Lower lobe of right lung (tissue), 2 donors: ENCODE data around the gene ALKBH3. TPM values are rescaled to one million over a fixed set of nuclear protein-coding genes. Genes with fewer than 3 reads are reported as not detected.
A peak's percentile ranks its signal among the peaks of the same experiment; 100 is the strongest.

Experiments
- ATAC-seq, 2 donors: fragments of 200-7000 bp; cut with Tn5 transposase; one replicate each; pipeline ENCODE4 v1.9.1; 2020 to 2022; ENCODE audit warnings: mild to moderate bottlenecking in 2 of 2, moderate library complexity in 2 of 2
- DNase-seq: peaks from one replicate; pipeline ENCODE4 v3.0.0-alpha.2; 2020
- H3K27ac ChIP-seq: fragments of 200-600 bp; one replicate; pipeline ENCODE4 v1.8.0; 2022
- H3K27me3 ChIP-seq: fragments of 200-600 bp; one replicate; pipeline ENCODE4 v1.8.0; 2022; ENCODE audit warnings: low read depth
- H3K36me3 ChIP-seq: fragments of 200-600 bp; one replicate; pipeline ENCODE4 v1.8.0; 2022; ENCODE audit warnings: mild to moderate bottlenecking
- H3K4me1 ChIP-seq: fragments of 200-600 bp; one replicate; pipeline ENCODE4 v1.8.0; 2022
- H3K4me3 ChIP-seq: fragments of 200-600 bp; one replicate; pipeline ENCODE4 v1.8.0; 2022; ENCODE audit warnings: mild to moderate bottlenecking
- H3K9me3 ChIP-seq: fragments of 200-600 bp; one replicate; pipeline ENCODE4 v1.8.0; 2022
- intact Hi-C: fragments of 100-400 bp; cut with DNase I; formaldehyde crosslinking; loops from one replicate; pipeline ENCODE4 v1.11.0; 2022
- long read RNA-seq: library from polyadenylated mRNA; unstranded; transcript quantifications from one replicate; pipeline ENCODE4 v2.0.0, GENCODE V29; 2021
- total RNA-seq: library from RNA; stranded (reverse); fragmentation: NEBNext Ultra II Directional; extraction: Animal tissue kit (Norgen Biotek cat#: 25700); gene quantifications from one replicate; pipeline ENCODE4 v1.2.1, GENCODE V29; 2021
- TF ChIP-seq, protein P1 (sequence below): fragments of 200-600 bp; IDR thresholded peaks from one replicate; pipeline ENCODE4 v1.8.0; 2022; ENCODE audit warnings: antibody characterized with exemption, mild to moderate bottlenecking
- donor health status: DM: no; HTN: yes; CAD: no; lungs with severe emphysema.

ALKBH3 gene
- total RNA-seq: 26.5 TPM
- long read RNA-seq, transcript ALKBH3-201 (10 exons, 1,474 nt): major isoform, 8 of 14 reads
- long read RNA-seq, partial matches to known transcripts: 1 of 14 reads
- long read RNA-seq, other reads (novel, unspliced or antisense): 5 of 14 reads

DNA sequence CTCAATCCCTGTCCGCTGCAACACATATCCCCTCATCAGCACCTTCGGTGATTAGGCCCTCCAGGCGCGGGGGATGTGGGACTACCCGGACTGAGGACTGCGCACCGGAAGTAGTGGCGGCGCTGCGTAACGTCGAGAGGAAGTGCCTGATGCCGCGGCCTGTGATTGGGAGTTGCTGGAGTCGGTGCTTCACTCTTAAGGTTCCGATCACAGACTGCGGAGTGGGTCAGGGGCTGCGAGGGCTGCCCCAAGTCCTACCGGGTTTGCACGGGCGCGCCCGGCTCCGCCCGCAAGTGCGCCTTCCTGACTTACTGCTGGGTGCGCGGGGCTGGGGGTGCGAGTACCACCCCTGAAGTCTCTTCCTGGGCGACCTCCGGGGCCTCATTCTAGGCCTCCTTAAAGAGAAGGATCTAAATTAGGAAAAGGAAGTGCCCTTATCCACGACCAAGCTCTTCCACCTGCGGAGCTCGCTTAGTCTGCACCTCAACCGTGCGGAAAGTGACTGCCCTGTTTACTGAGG lies at the start of gene ALKBH3:
ALKBH3 (plus strand) TSS at position 192 of the 520 bp plus-strand sequence. CDS start 1,822 bp downstream, outside the sequence.
- peak; percentile 95 for DNase-seq
- peaks cover 33% of the 10 kb centered on the region for H3K36me3 ChIP-seq
- peak within 1 kb of the TSS; percentile 92 for H3K4me3 ChIP-seq
- H3K4me1 ChIP-seq: peaks cover 11% of the 10 kb centered on the region
- H3K9me3 ChIP-seq: no peaks in the 10 kb centered on the region
- peak within 1 kb of the TSS; percentile 77 for H3K27ac ChIP-seq
- TF ChIP-seq, protein P1, sequence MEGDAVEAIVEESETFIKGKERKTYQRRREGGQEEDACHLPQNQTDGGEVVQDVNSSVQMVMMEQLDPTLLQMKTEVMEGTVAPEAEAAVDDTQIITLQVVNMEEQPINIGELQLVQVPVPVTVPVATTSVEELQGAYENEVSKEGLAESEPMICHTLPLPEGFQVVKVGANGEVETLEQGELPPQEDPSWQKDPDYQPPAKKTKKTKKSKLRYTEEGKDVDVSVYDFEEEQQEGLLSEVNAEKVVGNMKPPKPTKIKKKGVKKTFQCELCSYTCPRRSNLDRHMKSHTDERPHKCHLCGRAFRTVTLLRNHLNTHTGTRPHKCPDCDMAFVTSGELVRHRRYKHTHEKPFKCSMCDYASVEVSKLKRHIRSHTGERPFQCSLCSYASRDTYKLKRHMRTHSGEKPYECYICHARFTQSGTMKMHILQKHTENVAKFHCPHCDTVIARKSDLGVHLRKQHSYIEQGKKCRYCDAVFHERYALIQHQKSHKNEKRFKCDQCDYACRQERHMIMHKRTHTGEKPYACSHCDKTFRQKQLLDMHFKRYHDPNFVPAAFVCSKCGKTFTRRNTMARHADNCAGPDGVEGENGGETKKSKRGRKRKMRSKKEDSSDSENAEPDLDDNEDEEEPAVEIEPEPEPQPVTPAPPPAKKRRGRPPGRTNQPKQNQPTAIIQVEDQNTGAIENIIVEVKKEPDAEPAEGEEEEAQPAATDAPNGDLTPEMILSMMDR: no peak
- H3K27me3 ChIP-seq: peaks cover 29% of the 10 kb centered on the region
- intact Hi-C loops: no loop called here
- ATAC-seq: peak; percentile 100

DNA sequence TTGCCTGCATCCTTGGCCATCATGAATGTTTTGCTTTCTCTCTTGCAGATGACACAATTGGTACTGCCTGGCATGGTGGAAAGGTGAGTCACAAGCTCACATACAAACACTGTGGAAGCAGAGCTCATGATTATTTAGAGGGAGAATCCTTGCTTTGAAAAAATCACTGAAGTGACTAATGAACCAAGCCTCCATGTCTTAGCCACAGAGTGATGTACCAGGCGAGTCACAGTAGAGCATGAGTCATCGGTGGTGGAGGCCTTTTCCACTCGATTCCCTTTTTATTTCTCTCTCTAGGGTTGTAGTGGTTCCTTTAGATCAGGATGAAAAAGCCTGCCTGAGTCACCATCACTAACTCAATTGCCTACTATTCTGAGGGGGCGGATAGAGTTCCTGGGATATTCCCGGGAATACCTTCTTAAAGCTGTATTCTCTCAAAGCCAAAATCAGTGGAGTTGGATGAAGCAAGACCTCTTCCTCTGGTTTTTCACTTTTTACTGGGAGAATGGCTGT lies 49.6 kb upstream of the ALKBH3 start:
- peak; percentile 58 for ATAC-seq
- intact Hi-C loops: no loop called here
- TF ChIP-seq, protein P1: no peak
- H3K9me3 ChIP-seq: no peaks in the 10 kb centered on the region
- H3K4me1 ChIP-seq: peaks cover 16% of the 10 kb centered on the region
- H3K27me3 ChIP-seq: no peaks in the 10 kb centered on the region
- DNase-seq: no peak
- H3K27ac ChIP-seq: no peak overlapping the region
- H3K4me3 ChIP-seq: no peak overlapping the region
- H3K36me3 ChIP-seq: no peaks in the 10 kb centered on the region

DNA sequence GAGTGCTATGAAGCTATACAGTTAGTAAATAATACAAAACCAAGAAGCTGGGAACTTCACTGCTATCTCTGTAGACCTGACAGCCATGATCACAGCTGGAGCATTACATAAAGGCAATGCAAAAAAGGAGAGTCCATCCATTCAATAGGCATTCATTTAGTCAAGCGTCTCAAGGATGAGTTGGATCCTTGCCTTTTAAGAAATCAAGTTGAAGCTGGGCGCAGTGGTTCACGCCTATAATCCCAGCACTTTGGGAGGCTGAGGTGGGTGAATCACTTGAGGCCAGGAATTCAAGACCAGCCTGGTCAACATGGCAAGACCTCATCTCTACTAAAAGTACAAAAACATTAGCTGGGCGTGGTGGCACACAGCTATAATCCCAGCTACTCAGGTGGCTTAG lies 48.1 kb upstream of the ALKBH3 start:
- H3K27me3 ChIP-seq: no peaks in the 10 kb centered on the region
- no peak for ATAC-seq
- no peak for DNase-seq
- no peak overlapping the region for H3K4me3 ChIP-seq
- TF ChIP-seq, protein P1: no peak
- intact Hi-C loops: no loop called here
- no peaks in the 10 kb centered on the region for H3K36me3 ChIP-seq
- H3K4me1 ChIP-seq: peaks cover 16% of the 10 kb centered on the region
- no peaks in the 10 kb centered on the region for H3K9me3 ChIP-seq
- no peak overlapping the region for H3K27ac ChIP-seq

DNA sequence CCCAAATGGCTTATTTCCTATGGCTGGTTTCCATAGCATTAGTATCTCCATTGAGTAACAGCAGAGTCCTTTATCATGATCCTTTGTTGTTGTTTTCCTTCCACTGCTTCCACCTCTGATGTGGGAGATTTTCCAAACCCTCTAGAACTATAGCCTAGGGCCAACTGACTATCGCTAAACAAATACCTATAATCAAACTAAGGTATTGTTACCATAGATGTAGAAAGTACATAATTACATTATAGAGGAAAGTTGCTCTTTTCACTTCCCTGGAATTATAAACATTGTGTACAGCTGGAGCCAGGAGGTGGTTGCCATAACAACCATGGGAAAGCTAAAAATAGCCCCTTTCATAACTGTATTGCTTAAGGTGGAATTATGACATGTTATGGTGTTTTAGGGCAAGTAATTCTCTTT lies 47.0 kb upstream of the ALKBH3 start:
- Histone ChIP-seq H3K4me3 (no peak overlapping the region), H3K27ac (peak overlapping the region; percentile 13), H3K27me3 (no peaks in the 10 kb centered on the region), H3K4me1 (peaks cover 16% of the 10 kb centered on the region), H3K9me3 (no peaks in the 10 kb centered on the region), H3K36me3 (peaks cover 2% of the 10 kb centered on the region)
- TF ChIP-seq, protein P1: no peak
- DNase-seq (no peak), ATAC-seq (peak; percentile 75 to 80)
- intact Hi-C loops: no loop called here

DNA sequence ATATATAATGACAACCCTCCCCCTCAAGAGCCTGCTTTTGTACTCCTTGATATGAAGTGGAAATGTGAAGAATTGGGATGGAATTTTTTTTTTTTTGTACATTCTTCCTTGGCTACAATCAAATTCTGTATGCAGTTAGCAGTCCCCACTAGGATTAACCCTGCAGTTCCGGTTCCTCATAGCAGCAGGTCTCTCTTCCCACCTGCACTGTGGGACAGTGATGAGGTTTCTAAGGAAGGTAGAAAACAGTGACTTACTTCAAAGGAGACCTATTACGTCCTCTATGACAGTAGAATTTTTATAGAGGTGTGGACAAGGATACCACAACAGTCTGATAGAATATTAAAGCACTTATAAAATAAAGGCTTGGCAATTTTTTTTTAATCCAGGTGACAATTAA lies 46.3 kb upstream of the ALKBH3 start:
- no peak for ATAC-seq
- Histone ChIP-seq H3K4me1 (peaks cover 16% of the 10 kb centered on the region), H3K27ac (no peak overlapping the region)

More for the DNA sequence above, 46.3 kb upstream of the ALKBH3 start:
- Histone ChIP-seq H3K36me3 (peaks cover 8% of the 10 kb centered on the region), H3K27me3 (no peaks in the 10 kb centered on the region), H3K9me3 (no peaks in the 10 kb centered on the region), H3K4me3 (no peak overlapping the region)
- DNase-seq: no peak
- TF ChIP-seq, protein P1: no peak
- intact Hi-C loops: no loop called here
